GM19023 (cell line): ENCODE results near the gene FCER2.
"Not testable (repeated sequence)": the region's sequence is repeated elsewhere in the genome, so short reads cannot be mapped to it uniquely, and the experiment has no call there.

ENCODE experiments used
- ATAC-seq: cut with Tn5 transposase; IDR thresholded peaks from one replicate; pipeline ENCODE4 v1.9.1; 2021; ENCODE audit warnings: mild to moderate bottlenecking, moderate library complexity; ENCODE audit not compliant: unreplicated experiment

Gene FCER2

DNA sequence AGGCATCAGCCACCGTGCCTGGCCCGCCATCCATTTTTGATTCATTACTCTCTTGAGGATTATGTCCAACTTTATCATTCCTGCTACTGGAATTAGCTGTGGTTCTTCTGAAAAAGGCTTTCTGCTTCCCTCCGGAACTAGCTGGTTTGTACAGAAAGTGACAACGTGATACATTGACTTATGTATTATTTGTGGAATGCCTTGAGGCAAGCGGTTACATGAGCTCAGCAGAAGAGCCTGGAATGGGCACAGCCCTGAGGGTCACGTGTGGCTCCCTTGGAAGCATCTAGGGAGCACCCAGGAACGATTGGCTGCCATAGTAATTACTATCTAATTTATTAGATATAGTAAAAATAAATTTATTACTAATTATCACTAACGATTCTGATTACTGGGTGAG is 47.5 kb downstream of the FCER2 start:
- no peak for ATAC-seq

DNA sequence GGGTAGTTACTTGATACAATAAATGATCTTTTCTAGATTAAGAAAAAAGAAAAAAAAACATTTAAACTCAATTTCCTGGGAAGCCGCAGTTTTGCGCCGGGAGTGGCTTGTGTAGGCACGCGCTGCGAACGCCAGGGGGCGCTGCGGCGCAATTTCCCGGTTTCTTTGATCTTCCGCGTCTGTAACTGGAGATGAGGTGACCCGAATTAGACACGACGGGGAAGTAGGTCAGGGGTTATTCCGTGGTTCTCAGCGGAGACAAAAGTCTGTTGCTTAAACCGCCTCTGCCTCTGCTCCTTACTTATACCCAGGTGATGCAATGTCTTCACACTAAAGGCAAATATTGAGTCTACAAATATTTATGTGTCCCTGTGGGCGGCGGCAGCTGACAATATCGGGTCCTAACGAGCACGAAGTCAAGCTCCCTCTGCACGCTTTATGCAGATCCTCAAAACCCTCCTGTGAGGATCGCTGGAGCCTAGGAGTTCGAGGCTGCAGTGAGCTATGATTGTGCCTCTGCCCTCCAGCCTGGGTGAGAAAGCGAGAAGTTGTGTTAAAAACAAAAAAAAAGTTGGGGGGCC is 49.8 kb downstream of the FCER2 start:
- no peak for ATAC-seq

DNA sequence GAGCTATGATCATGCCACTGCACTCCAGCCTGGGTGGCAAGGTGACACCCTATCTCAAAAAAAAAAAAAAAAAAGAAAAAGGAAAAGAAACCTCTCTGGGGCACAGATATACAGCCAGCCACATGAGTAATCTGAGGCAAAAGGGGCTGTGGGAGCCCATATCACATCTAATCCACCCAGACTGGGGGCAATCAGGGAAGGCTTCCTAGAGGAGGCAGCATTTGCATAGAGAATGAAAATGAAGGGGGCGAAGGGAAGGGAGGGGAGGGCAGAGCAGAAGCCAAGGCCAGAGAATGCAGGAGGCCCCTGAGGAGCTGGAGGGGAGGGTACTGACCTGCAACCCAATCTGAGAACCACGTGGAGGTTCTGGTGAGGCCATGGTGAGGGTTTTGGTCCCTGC is 51.8 kb downstream of the FCER2 start:
- ATAC-seq, result no peak

DNA sequence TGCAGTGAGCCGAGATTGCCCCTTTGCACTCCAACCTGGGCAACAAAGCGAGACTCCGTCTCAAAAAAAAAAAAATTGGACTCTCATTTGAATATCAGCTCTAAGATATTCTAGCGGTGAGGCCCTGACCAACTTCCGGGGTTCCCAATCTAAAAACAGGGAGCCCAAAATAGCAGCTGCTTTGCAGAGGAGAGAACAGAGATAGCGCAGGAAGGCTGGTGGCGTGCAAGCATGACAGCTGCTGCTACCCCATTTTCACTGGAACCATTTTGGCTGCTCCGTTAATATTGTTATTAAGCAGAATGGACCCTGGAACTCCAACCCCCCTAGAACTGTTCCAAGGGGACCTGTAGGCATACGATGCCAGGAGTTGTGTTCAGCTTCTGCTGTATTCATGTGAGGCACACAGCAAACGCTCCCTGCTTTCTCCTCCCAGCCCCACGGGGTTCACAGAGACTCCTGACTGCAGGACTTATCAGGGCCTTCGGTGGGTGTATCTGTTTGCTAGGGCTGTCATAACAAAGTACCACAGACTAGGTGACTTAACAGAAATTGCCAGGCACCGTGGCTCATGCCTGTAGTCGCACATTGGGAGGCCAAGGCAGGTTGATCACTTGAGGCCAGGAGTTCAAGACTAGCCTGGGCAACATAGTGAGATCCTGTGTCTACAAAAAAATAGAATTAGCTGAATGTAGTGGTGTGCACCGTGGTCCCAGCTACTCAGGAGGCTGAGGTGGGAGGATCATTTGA is 53.5 kb downstream of the FCER2 start:
- ATAC-seq, result no peak

DNA sequence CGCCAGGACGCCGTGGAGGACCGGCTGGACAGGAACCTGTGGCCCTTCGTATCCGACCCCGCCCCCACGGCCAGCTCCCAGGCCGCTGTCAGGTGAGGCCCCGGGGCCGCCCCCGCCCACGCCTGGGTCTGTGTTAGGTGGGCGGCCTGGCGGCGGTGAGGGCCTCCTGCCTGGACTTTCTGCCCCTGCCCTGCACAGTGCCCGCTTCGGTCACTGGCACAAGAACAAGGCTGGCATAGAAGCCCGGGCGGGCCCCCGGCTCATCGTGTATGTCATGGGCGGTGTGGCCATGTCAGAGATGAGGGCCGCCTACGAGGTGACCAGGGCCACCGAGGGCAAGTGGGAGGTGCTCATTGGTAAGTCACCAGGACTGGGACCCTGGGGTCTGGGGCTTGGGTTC is 54.8 kb downstream of the FCER2 start:
- no peak for ATAC-seq

DNA sequence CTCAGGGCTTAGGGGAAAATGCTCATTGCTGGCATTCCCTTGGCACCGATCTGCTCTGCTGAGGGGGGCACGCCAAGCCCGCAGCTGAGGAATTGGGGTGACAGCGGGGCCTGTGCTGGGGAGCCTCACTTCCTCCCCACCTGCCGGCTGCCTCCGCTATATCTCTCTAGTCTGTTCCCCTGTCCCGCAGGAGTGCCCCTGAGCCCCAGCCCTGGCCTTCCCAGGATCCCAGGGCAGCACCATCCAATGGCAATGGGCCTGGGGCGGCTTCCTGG is 55.6 kb downstream of the FCER2 start:
- no peak for ATAC-seq

DNA sequence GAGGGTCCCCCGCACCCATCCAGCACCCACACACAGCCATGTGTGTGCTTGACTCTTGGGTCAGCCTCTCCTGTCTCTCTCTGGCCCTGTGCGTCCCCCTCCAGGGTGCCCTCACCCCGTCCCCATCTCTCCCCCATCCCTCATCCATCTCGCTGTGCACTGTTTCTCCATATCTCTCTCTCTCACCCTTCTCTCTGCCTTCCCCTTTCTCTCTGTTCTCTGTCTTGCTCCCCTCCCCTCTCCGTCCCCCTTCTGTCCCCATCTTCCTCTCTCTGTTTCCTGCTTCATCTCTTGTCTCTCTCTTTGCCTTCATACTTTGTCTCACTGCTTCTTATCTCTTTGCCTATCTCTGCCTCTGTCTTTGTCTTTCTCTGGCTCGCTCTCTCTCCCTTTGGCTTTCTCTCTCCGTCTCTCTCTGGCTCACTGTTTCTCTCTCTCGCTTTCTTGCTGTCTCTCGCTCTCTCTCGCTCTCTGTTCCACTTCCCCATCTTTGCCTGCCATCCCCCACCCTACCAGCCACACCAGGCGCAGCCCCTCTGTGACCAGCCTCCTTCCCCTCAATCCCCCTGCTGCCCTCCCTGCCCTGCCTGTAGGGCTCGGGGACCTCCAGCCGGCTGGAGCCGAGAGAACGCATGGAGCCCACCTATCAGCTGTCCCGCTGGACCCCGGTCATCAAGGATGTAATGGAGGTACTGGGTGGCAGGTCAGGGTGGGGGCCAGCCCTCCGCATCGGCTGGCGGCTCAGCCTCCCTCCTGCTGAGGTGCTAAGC is 56.1 kb downstream of the FCER2 start:
- ATAC-seq, result no peak

DNA sequence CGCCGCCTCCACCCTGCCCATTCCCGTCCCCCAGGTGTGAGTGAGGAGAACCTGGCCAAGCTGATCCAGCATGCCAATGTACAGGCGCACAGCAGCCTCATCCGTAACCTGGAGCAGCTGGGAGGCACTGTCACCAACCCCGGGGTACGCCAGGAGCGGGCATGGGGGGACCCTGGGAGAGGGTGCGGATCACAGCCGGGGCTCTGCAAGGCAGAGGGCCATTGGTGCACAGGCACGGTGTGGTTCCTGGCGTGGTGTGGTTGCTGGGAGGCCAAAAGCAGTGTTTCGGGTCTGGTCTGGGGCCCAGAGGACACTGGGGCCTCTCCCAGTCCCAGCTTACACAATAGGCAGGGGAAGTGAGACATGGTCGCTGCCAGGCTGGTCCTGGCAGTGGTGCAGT is 56.8 kb downstream of the FCER2 start:
- ATAC-seq, result no peak

DNA sequence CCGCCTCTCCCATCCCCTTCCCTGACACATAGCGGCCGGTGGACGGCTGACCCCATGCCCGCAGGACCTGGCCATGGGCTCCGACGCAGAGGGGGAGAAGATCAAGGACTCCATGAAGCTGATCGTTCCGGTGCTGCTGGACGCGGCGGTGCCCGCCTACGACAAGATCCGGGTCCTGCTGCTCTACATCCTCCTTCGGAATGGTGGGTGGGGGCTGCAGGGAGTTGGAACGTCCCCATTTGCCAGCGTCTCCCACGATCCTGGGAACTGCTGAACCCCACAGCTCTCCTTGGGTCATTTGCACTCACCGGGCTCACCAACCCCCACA is 57.4 kb downstream of the FCER2 start:
- ATAC-seq, result no peak

DNA sequence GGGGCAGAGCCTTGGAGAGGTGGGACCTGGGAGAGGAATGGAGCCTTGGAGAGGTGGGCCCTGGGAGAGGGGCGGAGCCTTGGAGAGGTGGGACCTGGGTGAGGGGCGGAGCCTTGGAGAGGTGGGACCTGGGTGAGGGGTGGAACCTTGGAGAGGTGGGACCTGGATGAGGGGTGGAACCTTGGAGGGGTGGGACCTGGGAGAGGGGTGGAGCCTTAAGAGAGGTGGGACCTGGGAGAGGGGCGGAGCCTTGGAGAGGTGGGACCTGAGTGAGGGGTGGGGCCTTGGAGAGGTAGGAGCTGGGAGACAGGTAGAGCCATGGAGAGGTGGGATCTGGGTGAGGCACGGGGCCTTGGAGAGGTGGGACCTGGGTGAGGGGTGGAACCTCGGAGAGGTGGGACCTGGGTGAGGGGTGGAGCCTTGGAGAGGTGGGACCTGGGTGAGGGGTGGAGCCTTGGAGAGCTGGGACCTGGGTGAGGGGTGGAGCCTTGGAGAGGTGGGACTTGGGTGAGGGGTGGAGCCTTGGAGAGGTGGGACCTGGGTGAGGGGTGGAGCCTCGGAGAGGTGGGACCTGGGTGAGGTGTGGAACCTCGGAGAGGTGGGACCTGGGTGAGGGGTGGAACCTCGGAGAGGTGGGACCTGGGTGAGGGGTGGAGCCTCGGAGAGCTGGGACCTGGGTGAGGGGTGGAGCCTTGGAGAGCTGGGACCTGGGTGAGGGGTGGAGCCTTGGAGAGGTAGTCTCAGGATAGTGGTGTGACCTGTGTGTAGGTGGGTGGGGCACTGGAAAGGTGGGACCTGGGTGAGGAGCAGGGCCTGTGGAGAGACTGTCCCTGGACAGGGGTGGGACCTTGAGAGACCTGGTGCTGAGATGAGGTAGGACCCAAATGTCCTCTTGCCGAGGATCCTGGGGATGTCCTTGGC is 58.0 kb downstream of the FCER2 start:
- ATAC-seq, result not testable (repeated sequence)

DNA sequence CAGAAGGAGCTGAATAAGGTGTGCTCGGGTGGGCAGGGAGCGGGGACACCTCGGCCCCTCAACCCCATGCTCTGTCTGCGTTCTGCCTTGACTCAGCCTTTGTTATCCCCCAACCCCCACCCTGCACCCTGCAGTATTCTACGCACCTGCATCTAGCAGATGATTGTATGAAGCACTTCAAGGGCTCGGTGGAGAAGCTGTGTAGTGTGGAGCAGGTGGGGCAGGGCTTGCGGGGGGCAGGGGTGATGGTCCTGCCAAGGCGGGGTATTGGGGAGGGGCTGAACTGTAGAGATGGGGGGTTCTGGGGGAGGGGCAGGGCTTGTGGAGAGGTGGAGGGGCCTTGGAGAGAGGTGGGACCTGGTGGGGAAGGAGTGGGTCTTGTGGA is 58.9 kb downstream of the FCER2 start:
- ATAC-seq, result no peak

DNA sequence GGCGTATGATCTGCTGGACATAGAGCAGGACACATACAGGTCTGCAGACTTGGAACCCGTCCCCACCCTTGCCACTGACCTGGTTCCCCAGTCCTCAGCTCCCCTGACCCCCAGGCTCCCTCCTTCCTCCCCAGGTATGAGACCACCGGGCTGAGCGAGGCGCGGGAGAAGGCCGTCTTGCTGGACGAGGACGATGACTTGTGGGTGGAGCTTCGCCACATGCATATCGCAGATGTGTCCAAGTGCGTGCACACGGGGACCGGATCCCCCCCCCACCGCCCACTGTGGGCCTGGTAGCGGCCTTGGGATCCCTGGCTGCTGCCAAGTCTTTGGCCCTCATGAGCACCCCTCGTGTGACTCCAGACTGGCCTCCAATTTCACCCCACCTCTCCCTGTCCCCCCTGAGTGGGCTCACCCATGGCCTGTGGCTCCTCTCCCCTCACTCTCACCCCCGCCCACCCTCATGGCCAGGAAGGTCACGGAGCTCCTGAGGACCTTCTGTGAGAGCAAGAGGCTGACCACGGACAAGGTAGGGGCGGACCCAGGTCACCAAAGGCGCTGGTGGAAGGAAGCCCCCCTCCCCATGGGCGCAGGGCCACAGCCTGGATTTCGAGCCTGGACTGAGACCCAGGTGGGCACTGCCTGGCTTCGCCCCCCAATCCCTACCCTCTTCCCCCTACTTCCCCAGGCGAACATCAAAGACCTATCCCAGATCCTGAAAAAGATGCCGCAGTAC is 59.5 kb downstream of the FCER2 start:
- no peak for ATAC-seq

DNA sequence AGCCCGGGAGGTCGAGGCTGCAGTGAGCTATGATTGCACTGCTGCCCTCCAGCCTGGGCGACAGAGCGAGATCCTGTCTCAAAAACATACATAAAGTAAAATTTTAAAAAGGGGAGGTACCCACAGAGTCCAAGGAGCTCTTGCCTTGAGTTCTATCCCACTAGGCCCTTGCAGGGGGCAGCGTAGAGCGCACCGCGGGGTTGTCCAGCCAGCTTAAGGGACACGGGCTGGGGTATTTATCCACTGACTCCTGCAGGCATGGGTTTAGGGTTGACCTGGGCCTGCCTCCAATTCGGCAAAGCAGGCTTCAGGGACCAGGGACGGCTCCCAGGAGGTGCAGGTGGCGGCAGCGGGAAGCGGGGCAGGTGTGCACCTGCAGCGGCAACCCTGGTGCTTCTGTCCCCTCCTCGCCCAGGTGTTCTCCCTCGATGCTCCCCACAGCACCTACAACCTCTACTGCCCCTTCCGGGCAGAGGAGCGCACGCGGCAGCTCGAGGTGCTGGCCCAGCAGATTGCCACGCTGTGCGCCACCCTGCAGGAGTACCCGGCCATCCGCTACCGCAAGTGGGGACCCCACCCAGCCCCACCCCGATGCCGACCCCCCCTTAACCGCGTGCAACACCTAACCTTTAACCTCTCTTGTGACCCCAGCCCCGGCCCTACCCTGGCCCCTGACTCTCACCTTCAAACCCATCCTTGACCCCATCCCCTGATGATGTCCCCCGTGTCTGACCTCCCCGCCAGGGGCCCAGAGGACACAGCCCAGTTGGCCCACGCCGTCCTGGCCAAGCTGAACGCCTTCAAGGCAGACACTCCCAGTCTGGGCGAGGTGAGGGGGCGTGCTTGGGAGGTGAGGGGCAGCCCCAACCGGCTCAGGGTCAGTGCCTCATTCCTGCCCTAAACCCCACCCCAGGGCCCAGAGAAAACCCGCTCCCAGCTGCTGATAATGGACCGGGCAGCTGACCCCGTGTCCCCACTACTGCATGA is 60.3 kb downstream of the FCER2 start:
- no peak for ATAC-seq

DNA sequence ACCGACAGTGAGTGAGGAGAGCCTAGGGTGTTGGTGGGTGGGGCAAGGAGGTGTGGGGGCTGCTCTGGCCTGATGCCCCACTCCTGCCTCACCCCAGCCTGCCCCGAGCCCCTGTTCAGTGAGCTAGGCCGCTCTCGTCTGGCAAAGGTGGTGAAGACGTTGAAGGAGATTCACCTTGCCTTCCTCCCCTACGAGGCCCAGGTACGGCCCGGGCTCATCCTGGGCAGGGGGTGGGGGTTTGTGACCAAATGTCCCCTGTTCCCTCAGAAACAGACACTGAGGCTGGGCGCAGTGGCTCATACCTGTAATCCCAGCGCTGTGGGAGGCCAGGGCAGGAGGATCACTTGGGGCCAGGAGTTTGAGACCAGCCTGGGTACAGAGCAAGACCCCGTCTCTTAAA is 61.1 kb downstream of the FCER2 start:
- ATAC-seq, result no peak

DNA sequence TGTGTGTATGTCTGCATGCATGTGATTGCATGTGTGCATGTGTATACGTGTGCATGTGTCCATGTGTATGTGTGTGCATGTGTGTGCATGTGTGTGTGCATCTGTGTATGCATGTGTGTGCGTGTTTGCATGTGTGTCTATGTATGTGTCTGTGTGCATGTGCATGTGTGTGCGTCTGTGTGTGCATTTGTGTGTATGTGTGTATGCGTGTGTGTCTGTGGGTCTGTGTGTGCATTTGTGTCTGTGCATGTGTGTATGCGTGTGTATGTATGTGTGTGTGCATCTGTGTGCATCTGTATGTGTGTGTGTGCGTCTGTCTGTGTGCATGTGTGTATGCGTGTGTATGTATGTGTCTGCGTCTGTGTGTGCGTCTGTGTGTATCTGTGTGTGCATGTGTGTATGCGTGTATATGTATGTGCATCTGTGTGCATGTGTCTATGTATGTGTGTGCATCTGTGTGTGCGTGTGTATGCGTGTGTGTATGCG is 62.0 kb downstream of the FCER2 start:
- no peak for ATAC-seq

DNA sequence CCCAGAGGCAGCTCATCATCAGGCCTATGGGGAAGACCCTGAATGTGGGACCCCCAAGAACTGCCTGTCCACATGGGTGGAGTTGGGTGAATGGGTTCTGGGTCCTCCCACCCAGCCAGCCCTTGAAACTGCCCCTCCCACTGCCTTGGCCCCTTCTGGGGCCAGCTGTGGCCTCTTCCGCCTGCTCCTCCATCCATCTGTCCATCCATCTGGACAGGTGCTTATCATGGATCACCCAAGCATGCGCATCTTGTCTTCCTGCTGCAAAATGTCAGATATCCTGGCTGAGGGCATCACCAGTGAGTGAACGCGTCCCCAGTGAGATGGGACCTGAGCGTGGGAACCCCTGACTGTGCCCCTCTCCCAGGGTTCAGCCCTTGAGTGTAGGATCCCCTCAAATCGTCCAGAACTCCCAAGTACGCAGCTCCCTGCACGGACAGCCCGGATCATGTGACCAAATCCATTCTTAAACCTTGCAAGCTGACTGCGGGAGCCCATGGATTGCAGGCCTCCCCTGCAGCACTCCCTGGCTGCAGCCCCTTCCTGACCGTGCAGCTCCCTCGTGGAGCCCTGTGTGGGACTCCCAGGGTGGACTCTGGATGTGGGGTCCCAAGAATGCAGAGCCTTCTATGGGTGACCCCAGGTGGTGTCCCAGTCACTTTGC is 63.0 kb downstream of the FCER2 start:
- no peak for ATAC-seq
